Measurements from ENCODE around the gene SEMA5A.

- TF ChIP-seq CHD1 (IDR thresholded peaks at IDR 0.05; ENCODE audit: low read depth, low read length) (no peak), TCF12 (IDR thresholded peaks at IDR 0.05; ENCODE audit: low read depth, low read length) (no peak), JUN (IDR thresholded peaks at IDR 0.05; ENCODE audit: low read depth, low read length) (no peak), TAF1 (IDR thresholded peaks at IDR 0.05; ENCODE audit: low read depth, low read length) (no peak), POLR2AphosphoS5 (IDR thresholded peaks at IDR 0.05; ENCODE audit: low read depth, low read length) (no peak), RAD21 (IDR thresholded peaks at IDR 0.05 in 1 of 2, conservative IDR thresholded peaks at IDR 0.05 in 1 of 2; ENCODE audit: low read depth in 2 of 2, low read length in 2 of 2) (no peak), MAX (IDR thresholded peaks at IDR 0.05) (no peak), CTCF (IDR thresholded peaks at IDR 0.05; ENCODE audit: control extremely low read depth in 1 of 3, insufficient read depth in 1 of 3, low read depth in 1 of 3, low read length in 3 of 3) (no peak), EZH2 (IDR thresholded peaks at IDR 0.05; ENCODE audit: low read depth, low read length, severe bottlenecking) (no peak), CHD2 (IDR thresholded peaks at IDR 0.05; ENCODE audit: low read length) (no peak)
These were observed 175.6 kb downstream of the SEMA5A start for GRCh38 chr5:9370256-9370655.

Data from H1 (cell line).